HepG2 (cell line): ENCODE measurements around the gene SRCIN1. TPM values are rescaled to one million over a fixed set of nuclear protein-coding genes. Genes with fewer than 3 reads are reported as not detected.
A peak's percentile ranks its signal among the peaks of the same experiment; 100 is the strongest.

Source experiments
- ATM ChIP-seq: fragments of 450-650 bp; IDR thresholded peaks from 2 replicates; pipeline ENCODE4 v1.7.1; 2017; ENCODE audit warnings: mild to moderate bottlenecking, borderline replicate concordance
- FOXA3 ChIP-seq: IDR thresholded peaks from 2 replicates; pipeline ENCODE4 v1.6.1; 2016; ENCODE audit warnings: missing genetic modification reagents, missing compliant biosample characterization
- FOXK2 ChIP-seq: fragments of 450-650 bp; IDR thresholded peaks from 2 replicates; pipeline ENCODE4 v1.6.1; 2016
- IRF1 ChIP-seq: sonication (generic); formaldehyde crosslinking; IDR thresholded peaks from 2 replicates; pipeline ENCODE4 v1.4.0; 2020; ENCODE audit warnings: low read depth, mild to moderate bottlenecking, missing genetic modification reagents
- KMT2A ChIP-seq: sonication (generic); formaldehyde crosslinking; IDR thresholded peaks from 2 replicates; pipeline ENCODE4 v1.4.0; 2020; ENCODE audit warnings: missing genetic modification reagents
- NBN ChIP-seq: fragments of 450-650 bp; conservative IDR thresholded peaks from 2 replicates; pipeline ENCODE4 v1.6.1; 2017
- NR2F6 ChIP-seq, 2 experiments: IDR thresholded peaks; 2 replicates each; pipeline ENCODE4 v1.6.1; 2016; ENCODE audit warnings: antibody characterized with exemption in 1 of 2, mild to moderate bottlenecking in 1 of 2
- PHB2 ChIP-seq: fragments of 450-650 bp; IDR thresholded peaks from 2 replicates; pipeline ENCODE4 v1.6.1; 2018; ENCODE audit not compliant: partially characterized antibody
- RAD21 ChIP-seq: fragments of 450-650 bp; formaldehyde crosslinking; IDR thresholded peaks from 2 replicates; pipeline ENCODE4 v1.5.0; 2020; ENCODE audit warnings: mild to moderate bottlenecking
- STAT5B ChIP-seq: sonication (generic); formaldehyde crosslinking; IDR thresholded peaks from 2 replicates; pipeline ENCODE4 v1.4.0; 2020; ENCODE audit warnings: missing genetic modification reagents
- STAT6 ChIP-seq: sonication (generic); formaldehyde crosslinking; IDR thresholded peaks from 2 replicates; pipeline ENCODE4 v1.4.0; 2020; ENCODE audit warnings: missing genetic modification reagents, mild to moderate bottlenecking, borderline replicate concordance
- SUZ12 ChIP-seq: fragments of 150-350 bp; IDR thresholded peaks from 2 replicates; pipeline ENCODE4 v1.6.1; 2014; ENCODE audit warnings: low read depth, low read length
- TARDBP ChIP-seq: sonication (generic); formaldehyde crosslinking; IDR thresholded peaks from 2 replicates; pipeline ENCODE4 v1.8.0; 2022; ENCODE audit warnings: mild to moderate bottlenecking, missing genetic modification reagents
- TMF1 ChIP-seq: sonication (generic); formaldehyde crosslinking; IDR thresholded peaks from 2 replicates; pipeline ENCODE4 v1.8.1; 2022; ENCODE audit warnings: low read depth, missing genetic modification reagents
- ZBTB8A ChIP-seq: sonication (generic); formaldehyde crosslinking; IDR thresholded peaks from 2 replicates; pipeline ENCODE4 v1.4.0; 2020; ENCODE audit warnings: mild to moderate bottlenecking, low read depth, missing genetic modification reagents, borderline replicate concordance
- ZNF414 ChIP-seq: sonication (generic); formaldehyde crosslinking; IDR thresholded peaks from 2 replicates; pipeline ENCODE4 v1.5.0; 2020; ENCODE audit warnings: missing genetic modification reagents
- ZNF501 ChIP-seq: sonication (generic); formaldehyde crosslinking; IDR thresholded peaks from 2 replicates; pipeline ENCODE4 v1.5.1; 2020; ENCODE audit warnings: mild to moderate bottlenecking, moderate library complexity, missing genetic modification reagents
- ZNF609 ChIP-seq: sonication (generic); formaldehyde crosslinking; IDR thresholded peaks from 2 replicates; pipeline ENCODE4 v1.4.0; 2020; ENCODE audit warnings: mild to moderate bottlenecking, missing genetic modification reagents, borderline replicate concordance
- ZNF83 ChIP-seq: sonication (generic); formaldehyde crosslinking; IDR thresholded peaks from 2 replicates; pipeline ENCODE4 v1.4.0; 2020; ENCODE audit warnings: missing genetic modification reagents, mild to moderate bottlenecking, borderline replicate concordance
- ZNF839 ChIP-seq: sonication (generic); formaldehyde crosslinking; IDR thresholded peaks from 2 replicates; pipeline ENCODE4 v1.4.0; 2020; ENCODE audit warnings: missing genetic modification reagents, mild to moderate bottlenecking, borderline replicate concordance
- ZZZ3 ChIP-seq: sonication (generic); formaldehyde crosslinking; IDR thresholded peaks from 2 replicates; pipeline ENCODE4 v1.4.0; 2020; ENCODE audit warnings: missing genetic modification reagents, mild to moderate bottlenecking, borderline replicate concordance
- polyA plus RNA-seq, 8 experiments: library from polyadenylated mRNA; depleted of rRNA in 3 of 8; stranded (reverse) in 7 of 8; unstranded in 1 of 8; fragments of >200 nt; fragmentation: Illumina TruSeq in 4 of 8; extraction: Trizol in 4 of 8; gene quantifications; 2 replicates each; pipeline versions ENCODE4 v1.2.1 to v1.2.3, GENCODE V29; 2011 to 2016; ENCODE audit warnings: low read depth in 4 of 8, missing spikeins in 1 of 8, mixed read lengths in 1 of 8; ENCODE audit not compliant: insufficient read depth in 1 of 8
- total RNA-seq, 5 experiments: library from RNA; depleted of rRNA; stranded (reverse); fragments of >200 nt; fragmentation: Illumina TruSeq; extraction: Trizol; gene quantifications; 2 replicates each; pipeline ENCODE4 v1.2.3, GENCODE V29; 2016; ENCODE audit warnings: low read depth in 1 of 5

The SRCIN1 gene
- total and polyA plus RNA-seq, 2 of the 13 experiments (the other 11 are each of a cell fraction or from before 2014, with no cell fraction given): 1.2 to 9.6 TPM

GRCh38 chr17:38557836-38558727 is 47.7 kb downstream of the SRCIN1 start (continued):
- TF ChIP-seq SUZ12 (no peak), TARDBP (CRISPR knock-in tag) (peak; percentile 80), PHB2 (no peak), TMF1 (CRISPR knock-in tag) (peak; percentile 85; the same call in 1 of the 2 replicates), ZZZ3 (CRISPR knock-in tag) (no peak; the same call in 1 of the 2 replicates), ATM (no peak), FOXA3 (peak; percentile 30; the same call in 1 of the 2 replicates), RAD21 (CRISPR knock-in tag) (peak; percentile 99), IRF1 (CRISPR knock-in tag) (no peak), NBN (no peak), ZNF414 (no peak), FOXK2 (no peak), ZNF83 (CRISPR knock-in tag) (peak; percentile 77; the same call in 1 of the 2 replicates), NR2F6 (IDR thresholded peaks at IDR 0.05) (no peak), NR2F6 (CRISPR knock-in tag; IDR thresholded peaks at IDR 0.05) (peak; percentile 53; the same call in 1 of the 2 replicates), KMT2A (CRISPR knock-in tag) (0 out of 2 replicates have a peak, but pooled peaks have one; percentile 61), ZBTB8A (CRISPR knock-in tag) (no peak), STAT6 (CRISPR knock-in tag) (no peak), ZNF609 (CRISPR knock-in tag) (0 out of 2 replicates have a peak, but pooled peaks have one; percentile 24), ZNF501 (CRISPR knock-in tag) (no peak; the same call in none of the 2 replicates), ZNF839 (no peak; the same call in 1 of the 2 replicates), STAT5B (CRISPR knock-in tag) (peak; percentile 35; the same call in 1 of the 2 replicates)
